Fibroblast of lung (primary cell): ENCODE data around the gene PGAP3. TPM values are rescaled to one million over a fixed set of nuclear protein-coding genes. Genes with fewer than 3 reads are reported as not detected.

ENCODE experiments used
- DNase-seq, 2 donors: peaks; one replicate each; pipeline versions ENCODE4 v3.0.0 to v3.0.0-alpha.2; 2010; ENCODE audit warnings: low read depth in 2 of 2
- H2AFZ ChIP-seq: 2 replicates; pipeline ENCODE4 v1.5.1; 2012; ENCODE audit warnings: low read length, control low read depth, inconsistent platforms
- H3K27ac ChIP-seq: 2 replicates; pipeline ENCODE4 v1.5.1; 2011; ENCODE audit warnings: low read length, control low read depth; ENCODE audit not compliant: insufficient read depth
- H3K27me3 ChIP-seq: 2 replicates; pipeline ENCODE4 v1.5.1; 2011; ENCODE audit warnings: mild to moderate bottlenecking, low read length; ENCODE audit not compliant: control insufficient read depth, insufficient read depth
- H3K36me3 ChIP-seq: 2 replicates; pipeline ENCODE4 v1.5.1; 2011; ENCODE audit warnings: low read length; ENCODE audit not compliant: control insufficient read depth, insufficient read depth
- H3K4me1 ChIP-seq: 2 replicates; pipeline ENCODE4 v1.5.1; 2011; ENCODE audit warnings: low read length; ENCODE audit not compliant: control insufficient read depth, insufficient read depth; ENCODE audit errors: extremely low read depth
- H3K4me2 ChIP-seq: 2 replicates; pipeline ENCODE4 v1.5.1; 2011; ENCODE audit warnings: low read length, control low read depth; ENCODE audit not compliant: insufficient read depth; ENCODE audit errors: extremely low read depth
- H3K4me3 ChIP-seq, 4 experiments: fragments of 200-600 bp in 1 of 4; sonication (generic) in 1 of 4; replicated peaks in 1 of 4; 2 replicates each; pipeline ENCODE4 v1.5.1; 2011 to 2016; ENCODE audit warnings: low read length in 4 of 4, low read depth in 3 of 4, mild to moderate bottlenecking in 3 of 4, control low read depth in 2 of 4, inconsistent platforms in 1 of 4, mixed read lengths in 1 of 4; ENCODE audit not compliant: insufficient read depth in 1 of 4; ENCODE audit errors: control extremely low read depth in 1 of 4
- H3K79me2 ChIP-seq: 2 replicates; pipeline ENCODE4 v1.5.1; 2012; ENCODE audit warnings: mild to moderate bottlenecking, low read length, inconsistent platforms; ENCODE audit not compliant: control insufficient read depth, insufficient read depth
- H3K9ac ChIP-seq: 2 replicates; pipeline ENCODE4 v1.5.1; 2011; ENCODE audit warnings: mild to moderate bottlenecking, low read length, control low read depth; ENCODE audit not compliant: insufficient read depth
- H3K9me3 ChIP-seq: 2 replicates; pipeline ENCODE4 v1.5.1; 2012; ENCODE audit warnings: low read depth, low read length; ENCODE audit not compliant: control insufficient read depth, insufficient read depth
- H4K20me1 ChIP-seq: 2 replicates; pipeline ENCODE4 v1.5.1; 2011; ENCODE audit warnings: low read length; ENCODE audit not compliant: control insufficient read depth, insufficient read depth; ENCODE audit errors: extremely low read depth
- CTCF ChIP-seq, 2 donors: IDR thresholded peaks in 1 of 2; conservative IDR thresholded peaks in 1 of 2; 1 replicate in 1 of 2; 2 replicates in 1 of 2; pipeline ENCODE4 v1.5.1; 2011 to 2012; ENCODE audit warnings: low read length in 2 of 2, control low read depth in 1 of 2, inconsistent platforms in 1 of 2, low read depth in 1 of 2, mild to moderate bottlenecking in 1 of 2
- EZH2 ChIP-seq: IDR thresholded peaks from 2 replicates; pipeline ENCODE4 v1.5.1; 2012; ENCODE audit warnings: low read length, control low read depth, mild to moderate bottlenecking; ENCODE audit errors: missing control alignments
- polyA minus RNA-seq: library from RNA; depleted of rRNA, polyadenylated mRNA; stranded (reverse); fragments of >200 nt; gene quantifications from 2 replicates; pipeline ENCODE4 v1.2.3, GENCODE V29; 2011; ENCODE audit warnings: low replicate concordance
- polyA plus RNA-seq, 2 donors: library from polyadenylated mRNA; depleted of rRNA in 1 of 2; stranded (reverse) in 1 of 2; unstranded in 1 of 2; fragments of >200 nt; gene quantifications; 2 replicates each; pipeline ENCODE4 v1.2.1, GENCODE V29; 2011 to 2012; ENCODE audit warnings: missing spikeins in 1 of 2
- total RNA-seq: library from RNA; depleted of rRNA; stranded (reverse); fragments of >200 nt; gene quantifications from 2 replicates; pipeline ENCODE4 v1.2.1, GENCODE V29; 2014

PGAP3 gene
- total RNA-seq (8.8 and 10.8 TPM in 2 replicates), polyA plus RNA-seq (5.9 and 7.9 TPM in 2 replicates), polyA minus RNA-seq (9.0 and 52.0 TPM in 2 replicates)
- 7.8 and 7.9 TPM in 2 replicates for polyA plus RNA-seq (2012)

- peak within 1 kb of the TSS; percentile 72 for H3K9ac ChIP-seq
- peak within 1 kb of the TSS; percentile 67 to 93 (median 86) for H3K4me3 ChIP-seq
- TF ChIP-seq CTCF (conservative IDR thresholded peaks at IDR 0.05 in 1 of 2, IDR thresholded peaks at IDR 0.05 in 1 of 2; ENCODE audit: low read depth in 1 of 2, low read length in 2 of 2) (no peak), EZH2 (no peak)
- peak; percentile 89 to 90 for DNase-seq
- no peaks in the 10 kb centered on the region for H3K79me2 ChIP-seq
- H3K9me3 ChIP-seq: no peaks in the 10 kb centered on the region
- H3K4me2 ChIP-seq: peak within 1 kb of the TSS; percentile 98
- peaks cover 5% of the 10 kb centered on the region for H3K4me1 ChIP-seq
- no peaks in the 10 kb centered on the region for H4K20me1 ChIP-seq
- H3K27ac ChIP-seq: peak within 1 kb of the TSS; percentile 65
- H3K27me3 ChIP-seq: no peaks in the 10 kb centered on the region
- peak within 1 kb of the TSS; percentile 93 for H2AFZ ChIP-seq
- H3K36me3 ChIP-seq: no peaks in the 10 kb centered on the region
Measured at GRCh38 chr17:39687546-39688474, at the start of gene PGAP3. Gene PGAP3, minus strand, starts transcription at chr17:39688057. Its CDS starts 43 bp downstream, at chr17:39688014.

GRCh38 chr17:39737206-39737759 is 49.4 kb upstream of the PGAP3 start:
- H3K4me1 ChIP-seq: peaks cover 8% of the 10 kb centered on the region
- H3K79me2 ChIP-seq: no peaks in the 10 kb centered on the region
- no peak overlapping the region for H3K27ac ChIP-seq
- no peak for TF ChIP-seq CTCF (conservative IDR thresholded peaks at IDR 0.05 in 1 of 2, IDR thresholded peaks at IDR 0.05 in 1 of 2; ENCODE audit: low read depth in 1 of 2, low read length in 2 of 2)
- no peak for TF ChIP-seq EZH2
- no peaks in the 10 kb centered on the region for H4K20me1 ChIP-seq
- DNase-seq: no peak
- H3K9ac ChIP-seq: no peak overlapping the region
- no peaks in the 10 kb centered on the region for H3K9me3 ChIP-seq
- H3K36me3 ChIP-seq: no peaks in the 10 kb centered on the region
- H3K27me3 ChIP-seq: peaks cover 7% of the 10 kb centered on the region
- no peak overlapping the region for H2AFZ ChIP-seq
- no peak overlapping the region for H3K4me2 ChIP-seq
- H3K4me3 ChIP-seq: no peak overlapping the region
